Cardiac muscle cell (in vitro differentiated cells and primary cell): ENCODE results near the gene EHMT1. TPM values are rescaled to one million over a fixed set of nuclear protein-coding genes. Genes with fewer than 3 reads are reported as not detected.
"Not testable (repeated sequence)": the region's sequence is repeated elsewhere in the genome, so short reads cannot be mapped to it uniquely, and the experiment has no call there.

ENCODE experiments used
- DNase-seq, 2 donors: peaks; one replicate each; pipeline versions ENCODE4 v3.0.0 to v3.0.0-alpha.2; 2010 to 2017; ENCODE audit warnings: low read depth in 1 of 2, low spot score in 1 of 2
- H3K27ac ChIP-seq: fragments of 200-600 bp; sonication (generic); 2 replicates; pipeline ENCODE4 v1.5.1; 2016
- H3K27me3 ChIP-seq: fragments of 200-600 bp; sonication (generic); 2 replicates; pipeline ENCODE4 v1.6.0; 2016; ENCODE audit warnings: control low read depth
- H3K36me3 ChIP-seq: fragments of 200-600 bp; sonication (generic); 2 replicates; pipeline ENCODE4 v1.5.1; 2016; ENCODE audit warnings: control low read depth
- H3K4me1 ChIP-seq: fragments of 200-600 bp; sonication (generic); 2 replicates; pipeline ENCODE4 v1.8.1; 2017; ENCODE audit warnings: low read depth, mild to moderate bottlenecking, mixed run types
- H3K4me3 ChIP-seq: fragments of 200-600 bp; sonication (generic); 2 replicates; pipeline ENCODE4 v1.5.1; 2016; ENCODE audit warnings: mild to moderate bottlenecking
- H3K9me3 ChIP-seq: fragments of 200-600 bp; sonication (generic); 2 replicates; pipeline ENCODE4 v1.5.1; 2017; ENCODE audit warnings: low read depth, mild to moderate bottlenecking, control low read depth
- CTCF ChIP-seq: IDR thresholded peaks from 2 replicates; pipeline ENCODE4 v1.5.1; 2012; ENCODE audit warnings: low read depth, mild to moderate bottlenecking, low read length
- polyA plus RNA-seq: library from polyadenylated mRNA; unstranded; fragments of >200 nt; fragmentation: Nextera tagmentation; extraction: Ambion mirVana; gene quantifications from 2 replicates; pipeline ENCODE4 v1.2.1, GENCODE V29; 2016
- total RNA-seq: library from RNA; depleted of rRNA; stranded (reverse); fragments of >200 nt; gene quantifications from 2 replicates; pipeline ENCODE4 v1.2.3, GENCODE V29; 2016

EHMT1 gene
- total and polyA plus RNA-seq, 2 experiments from 2014 or later: 55.5 to 93.8 TPM

- no peak for DNase-seq
- H3K36me3 ChIP-seq: peaks cover 21% of the 10 kb centered on the region
- no peaks in the 10 kb centered on the region for H3K9me3 ChIP-seq
- no peak overlapping the region for H3K27ac ChIP-seq
- no peak for TF ChIP-seq CTCF
- H3K4me3 ChIP-seq: no peak overlapping the region
- no peaks in the 10 kb centered on the region for H3K27me3 ChIP-seq
- H3K4me1 ChIP-seq: no peaks in the 10 kb centered on the region
Measured at GRCh38 chr9:137802021-137802420, 183.2 kb downstream of the EHMT1 start.

DNA sequence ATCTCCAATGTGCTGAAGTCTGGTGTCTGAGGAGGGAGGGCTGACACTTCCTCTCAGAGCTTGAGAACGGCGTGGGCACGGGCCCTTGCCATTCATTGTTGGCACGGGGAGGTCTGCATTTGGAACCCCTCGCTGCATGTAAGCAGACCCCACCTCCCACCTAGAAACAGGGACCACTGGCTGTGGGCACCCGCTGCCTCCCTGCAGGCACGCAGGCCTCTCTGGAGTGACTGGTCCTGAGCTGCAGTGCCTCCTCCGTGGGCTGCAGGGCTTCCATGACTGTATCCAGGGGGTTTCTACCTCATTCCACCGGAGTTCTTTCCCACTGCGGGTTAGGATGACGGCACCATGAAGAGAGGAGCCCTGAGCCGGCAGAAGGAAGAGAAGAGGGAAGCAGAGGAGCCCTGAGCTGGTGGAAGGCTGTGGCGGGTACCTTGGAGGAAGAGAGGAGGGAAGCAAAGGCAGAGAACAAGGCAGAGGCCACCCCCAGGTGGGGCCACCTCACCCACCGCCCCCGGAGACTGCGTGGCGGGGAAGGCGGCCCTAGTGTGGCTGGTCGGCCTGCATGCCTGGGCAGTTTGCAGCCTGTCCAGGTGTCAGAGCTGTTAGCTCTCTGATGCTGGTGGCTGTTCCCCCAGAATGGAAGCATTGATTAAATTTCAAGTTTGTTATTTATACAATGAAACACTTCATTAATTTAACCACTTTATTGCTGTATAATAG, 183.9 kb downstream of the EHMT1 start:
- Histone ChIP-seq H3K36me3 (peaks cover 18% of the 10 kb centered on the region), H3K4me1 (no peaks in the 10 kb centered on the region)

GRCh38 chr9:137804908-137805630, 186.3 kb downstream of the EHMT1 start:
- no peaks in the 10 kb centered on the region for H3K27me3 ChIP-seq
- peaks cover 18% of the 10 kb centered on the region for H3K36me3 ChIP-seq
- no peaks in the 10 kb centered on the region for H3K4me1 ChIP-seq
- no peak for DNase-seq
- no peak overlapping the region for H3K4me3 ChIP-seq
- no peak overlapping the region for H3K27ac ChIP-seq
- no peaks in the 10 kb centered on the region for H3K9me3 ChIP-seq
- TF ChIP-seq CTCF: no peak

More for the DNA sequence above, 183.9 kb downstream of the EHMT1 start:
- TF ChIP-seq CTCF: no peak
- H3K9me3 ChIP-seq: no peaks in the 10 kb centered on the region
- DNase-seq: no peak
- H3K27ac ChIP-seq: no peak overlapping the region
- H3K4me3 ChIP-seq: no peak overlapping the region
- no peaks in the 10 kb centered on the region for H3K27me3 ChIP-seq

DNA sequence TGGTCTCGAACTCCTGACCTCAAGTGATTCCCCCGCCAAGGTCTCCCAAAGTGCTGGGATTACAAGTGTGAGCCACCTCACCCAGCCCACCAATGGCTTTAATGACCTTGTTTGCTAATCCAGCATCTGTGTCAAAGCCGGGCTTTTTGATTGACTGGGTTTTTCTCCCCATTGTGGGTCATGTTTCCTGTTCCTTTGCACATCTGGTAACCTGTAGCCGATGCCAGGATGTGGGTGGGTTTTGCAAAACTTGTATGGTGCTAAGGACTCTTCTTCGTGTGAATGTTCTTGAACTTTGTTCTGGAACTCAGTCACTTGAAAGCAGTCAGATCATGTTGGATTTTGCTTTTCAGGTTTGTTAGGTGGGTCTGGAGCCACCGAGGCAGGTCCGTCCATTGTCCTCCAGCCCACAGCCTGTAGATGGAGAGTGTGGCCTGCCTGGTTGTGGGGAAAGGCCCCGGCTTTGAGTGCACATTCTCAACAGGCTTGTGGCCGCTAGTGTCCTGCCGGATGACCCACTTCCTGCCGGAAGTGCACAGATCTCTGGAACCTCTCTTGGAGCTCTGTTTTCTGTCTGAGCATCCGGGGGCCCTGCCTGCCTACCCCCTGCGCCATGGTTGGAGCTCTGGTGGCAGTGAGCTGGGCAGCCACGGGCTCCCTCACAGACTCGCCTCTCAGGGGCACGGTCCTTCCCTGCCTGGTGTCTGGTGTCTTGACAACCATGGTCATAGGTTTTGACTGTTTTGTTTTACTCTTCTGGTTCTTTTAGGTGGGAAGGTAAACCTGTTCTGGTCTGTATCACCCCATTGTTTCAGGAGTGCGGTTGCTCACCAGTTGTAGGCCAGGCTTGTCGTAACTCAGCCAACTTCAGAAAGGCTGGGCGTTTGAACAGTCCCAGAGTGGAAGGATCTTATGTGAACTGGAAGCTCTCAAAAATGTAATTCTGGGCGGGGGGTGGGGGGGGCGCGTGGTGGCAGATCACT, 189.2 kb downstream of the EHMT1 start:
- Histone ChIP-seq H3K36me3 (peaks cover 8% of the 10 kb centered on the region), H3K27ac (no peak overlapping the region), H3K4me3 (no peak overlapping the region), H3K9me3 (no peaks in the 10 kb centered on the region), H3K27me3 (no peaks in the 10 kb centered on the region), H3K4me1 (no peaks in the 10 kb centered on the region)
- DNase-seq: no peak
- no peak for TF ChIP-seq CTCF

GRCh38 chr9:137809040-137809576, 190.3 kb downstream of the EHMT1 start:
- H3K27me3 ChIP-seq: no peaks in the 10 kb centered on the region
- no peak for TF ChIP-seq CTCF
- no peaks in the 10 kb centered on the region for H3K9me3 ChIP-seq
- peaks cover 6% of the 10 kb centered on the region for H3K36me3 ChIP-seq
- H3K27ac ChIP-seq: no peak overlapping the region
- H3K4me3 ChIP-seq: no peak overlapping the region
- DNase-seq: no peak
- H3K4me1 ChIP-seq: no peaks in the 10 kb centered on the region

GRCh38 chr9:137809726-137810450, 191.1 kb downstream of the EHMT1 start:
- not testable (repeated sequence) for DNase-seq, H3K36me3 ChIP-seq, H3K27ac ChIP-seq, H3K27me3 ChIP-seq, H3K4me3 ChIP-seq, H3K4me1 ChIP-seq, H3K9me3 ChIP-seq
